NCI-H2029 (cell line): ENCODE results near the gene NUP43.
"Not testable (repeated sequence)": the region's sequence is repeated elsewhere in the genome, so short reads cannot be mapped to it uniquely, and the experiment has no call there.

Experiments used
- DNase-seq: peaks from one replicate; lab custom pipeline; 2025; lab: John Stamatoyannopoulos, UW

The NUP43 gene

DNA sequence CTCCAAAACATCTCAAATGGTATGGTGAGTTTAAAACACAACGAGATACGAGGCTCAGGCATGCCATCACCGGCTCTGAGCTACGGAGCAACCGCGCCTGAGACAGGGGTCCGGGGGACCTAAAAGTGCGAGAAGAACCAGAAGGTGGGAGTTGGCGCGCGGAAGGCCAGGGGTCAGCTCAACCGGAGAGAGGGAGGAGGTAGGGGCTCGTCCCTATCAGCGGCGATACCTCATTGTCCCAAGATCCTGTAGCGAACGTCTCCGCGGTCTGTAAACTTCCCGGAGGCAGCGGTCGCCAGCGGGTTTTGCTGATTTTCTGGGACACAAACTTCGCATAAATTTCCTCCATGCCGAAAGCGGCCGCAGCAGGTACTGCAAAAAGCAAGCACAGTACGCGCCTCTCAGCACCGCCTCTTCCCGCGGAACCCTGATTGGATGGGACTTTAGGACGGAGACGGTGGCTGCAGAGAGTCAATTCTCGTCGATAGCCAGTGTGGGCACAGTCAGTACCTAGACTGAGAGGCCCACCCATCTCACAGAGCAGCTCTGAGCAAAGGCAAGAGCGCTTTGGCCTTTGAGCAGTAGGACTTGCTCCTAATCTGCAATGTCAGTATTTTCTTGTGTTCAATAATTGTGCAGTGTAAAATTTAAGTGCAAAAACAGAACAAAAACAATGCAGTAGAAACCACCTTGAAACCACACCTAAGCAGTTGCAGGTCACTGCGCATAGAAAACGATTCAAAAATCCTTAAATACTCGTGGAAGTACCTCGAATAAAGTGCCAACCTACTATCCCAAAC lies at the start of gene NUP43:
Gene NUP43 (minus strand): TSS at position 383 of the 800 bp plus-strand sequence. CDS start 34 bp downstream, at position 349.
- DNase-seq = peak; percentile 72

GRCh38 chr6:149783551-149783950 lies 37.2 kb upstream of the NUP43 start:
- no peak for DNase-seq

GRCh38 chr6:149782337-149782736 lies 36.0 kb upstream of the NUP43 start:
- peak; percentile 10 for DNase-seq

DNA sequence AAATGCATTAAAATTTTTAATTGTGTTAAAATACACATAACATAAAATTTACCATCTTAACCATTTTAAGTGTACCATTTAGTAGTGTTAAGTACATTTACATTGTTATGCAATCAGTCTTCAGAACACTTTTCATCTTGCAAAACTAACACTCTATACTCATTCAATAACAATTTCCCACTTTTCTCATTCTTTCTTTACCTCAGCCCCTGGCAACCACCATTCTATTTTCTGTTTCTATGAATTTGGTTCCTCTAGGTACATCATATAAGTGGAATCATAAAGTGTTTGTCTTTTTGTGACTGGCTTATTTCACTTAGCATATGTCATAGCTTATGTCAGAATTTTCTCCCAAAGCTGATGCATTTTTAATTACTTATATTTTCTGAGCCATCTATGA lies 35.4 kb upstream of the NUP43 start:
- no peak for DNase-seq

- no peak for DNase-seq
Measured at GRCh38 chr6:149779644-149779963, 33.3 kb upstream of the NUP43 start.

DNA sequence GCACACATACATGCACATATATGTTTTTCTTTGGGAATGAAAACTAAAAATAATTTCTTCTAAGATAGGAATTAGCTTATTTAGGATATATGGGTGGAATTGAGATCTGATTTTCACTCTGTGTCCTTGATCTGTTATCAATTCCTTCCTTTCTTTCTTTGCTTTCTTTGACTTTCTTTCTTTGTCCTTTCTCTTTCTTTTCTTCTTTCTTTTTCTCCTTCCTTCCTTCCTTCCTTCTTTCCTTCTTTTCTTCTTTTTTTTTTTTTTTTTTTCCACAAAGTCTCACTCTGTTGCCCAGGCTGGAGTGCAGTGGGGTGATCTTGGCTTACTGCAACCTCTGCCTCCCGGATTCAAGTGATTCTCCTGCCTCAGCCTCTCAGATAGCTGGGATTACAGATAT lies 31.3 kb upstream of the NUP43 start:
- DNase-seq = no peak

- no peak for DNase-seq
Measured at GRCh38 chr6:149771925-149772324, 25.6 kb upstream of the NUP43 start.

- DNase-seq = no peak
Measured at GRCh38 chr6:149771185-149771584, 24.9 kb upstream of the NUP43 start.

DNA sequence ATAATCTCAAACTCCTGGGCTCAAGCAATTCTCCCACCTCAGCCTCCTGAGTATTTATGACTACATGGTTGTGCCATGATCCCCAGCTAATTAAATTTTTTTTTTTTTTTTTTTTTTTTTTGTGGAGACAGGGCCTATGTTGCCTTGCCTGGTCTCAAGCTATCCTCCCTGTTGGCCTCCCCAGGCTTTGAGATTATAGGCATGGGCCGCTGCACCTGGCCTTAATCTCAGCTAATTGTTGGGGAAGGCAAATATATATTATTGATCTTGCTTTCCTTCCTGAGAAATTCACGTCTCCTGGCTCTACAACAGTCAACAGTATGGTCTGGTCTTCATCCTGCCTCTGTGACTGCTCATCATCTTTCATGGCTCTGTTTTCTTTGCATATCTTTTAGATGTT lies 23.3 kb upstream of the NUP43 start:
- DNase-seq = no peak

GRCh38 chr6:149766156-149766769 lies 19.9 kb upstream of the NUP43 start:
- no peak for DNase-seq

DNA sequence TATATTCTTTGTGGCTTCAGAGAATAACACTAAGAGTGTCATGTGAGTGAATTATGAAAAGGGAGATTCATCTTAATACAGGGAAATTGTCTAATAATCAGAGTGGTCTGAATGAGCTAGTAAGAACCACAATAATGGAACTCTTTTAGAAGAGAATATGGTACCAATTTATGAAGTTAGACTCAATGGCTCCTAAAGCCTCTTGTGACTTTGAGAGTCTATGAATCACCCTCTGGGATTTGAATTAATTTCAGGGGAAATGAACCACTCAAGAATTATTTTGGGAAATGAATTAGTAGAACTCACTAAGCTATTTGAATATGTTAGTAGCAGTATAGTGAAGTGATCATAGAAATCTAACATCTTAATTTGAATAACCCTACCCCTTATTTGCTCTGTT lies 17.5 kb upstream of the NUP43 start:
- no peak for DNase-seq

DNA sequence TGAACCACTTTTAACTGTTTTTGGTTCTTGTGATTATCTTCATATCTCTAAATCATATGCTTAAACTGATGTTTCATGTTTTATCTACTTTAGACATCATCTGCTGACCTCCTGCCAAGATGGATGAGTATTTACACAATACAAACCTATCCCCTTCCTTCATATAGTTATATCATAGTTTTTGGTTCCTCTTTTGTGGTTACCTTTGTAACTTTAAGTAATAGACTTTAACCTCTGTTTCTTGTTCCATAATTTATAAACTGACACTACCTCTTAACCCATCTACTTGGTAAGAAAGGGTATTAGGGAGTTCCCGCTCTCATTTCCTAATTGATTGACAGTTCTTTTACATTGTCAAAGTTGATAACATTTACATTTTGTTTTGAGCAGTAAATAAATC lies 15.1 kb upstream of the NUP43 start:
- DNase-seq = no peak

DNA sequence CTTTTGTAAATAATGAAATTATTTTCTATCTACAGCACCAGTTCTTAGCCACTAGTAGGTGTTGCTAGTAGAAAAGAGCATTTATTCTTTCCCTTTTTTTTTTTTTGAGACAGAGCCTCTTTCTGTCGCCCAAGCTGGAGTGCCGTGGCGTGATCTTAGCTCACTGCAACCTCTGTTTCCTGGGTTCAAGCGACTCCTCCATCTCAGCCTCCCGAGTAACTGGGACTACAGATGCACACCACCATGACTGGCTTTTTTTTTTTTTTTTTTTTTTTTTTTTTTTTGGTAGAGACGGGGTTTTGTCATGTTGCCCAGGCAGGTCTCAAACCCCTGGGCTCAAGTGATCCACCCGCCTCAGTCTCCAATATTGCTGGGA lies 9.9 kb upstream of the NUP43 start:
- no peak for DNase-seq

DNA sequence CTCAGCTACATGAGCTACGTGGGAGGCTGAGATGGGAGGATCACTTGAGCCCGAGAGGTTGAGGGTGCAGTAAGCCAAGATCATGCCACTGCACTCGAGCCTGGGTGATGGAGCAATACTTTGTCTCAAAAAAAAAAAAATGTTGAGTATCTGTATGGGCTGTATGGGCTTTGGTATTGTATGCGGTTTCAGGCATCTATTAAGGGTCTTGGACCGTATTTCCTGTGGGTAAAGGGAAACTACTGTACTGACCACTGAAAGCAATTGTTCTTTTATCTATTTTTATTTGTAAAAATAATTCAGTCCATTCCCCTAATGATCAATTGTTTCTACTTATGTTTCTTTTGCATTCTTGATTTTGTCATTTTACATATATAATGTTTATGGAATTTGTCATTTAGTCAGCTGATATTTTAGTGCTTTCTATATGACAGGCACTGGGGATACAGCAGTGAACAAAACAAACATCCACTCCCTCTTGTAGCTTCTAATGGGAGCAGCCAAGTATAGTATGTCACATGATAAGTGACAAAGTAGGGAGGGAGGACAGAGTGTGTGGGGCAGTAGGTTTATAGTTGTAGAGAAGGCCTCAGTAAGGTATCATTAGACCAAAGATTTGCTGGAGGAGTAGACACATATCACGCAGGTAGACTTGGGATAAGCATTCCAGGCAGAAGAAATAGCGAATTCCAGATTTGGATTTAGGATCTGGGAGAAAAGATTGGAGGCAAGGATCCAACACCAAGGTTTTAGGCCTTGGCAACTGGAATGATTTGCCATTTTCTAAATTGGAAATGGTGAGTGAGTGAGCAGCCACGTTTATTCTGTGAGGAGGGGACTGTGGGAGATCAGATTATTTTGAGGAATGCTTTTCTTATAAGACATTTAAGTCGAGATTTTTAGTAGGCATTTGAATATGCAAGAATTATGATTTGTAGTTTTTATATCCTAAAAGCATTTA lies 9.3 kb upstream of the NUP43 start:
- no peak for DNase-seq

- DNase-seq = no peak
Measured at GRCh38 chr6:149754548-149754947, 8.2 kb upstream of the NUP43 start.

GRCh38 chr6:149753374-149753637 lies 7.0 kb upstream of the NUP43 start:
- DNase-seq = not testable (repeated sequence)

DNA sequence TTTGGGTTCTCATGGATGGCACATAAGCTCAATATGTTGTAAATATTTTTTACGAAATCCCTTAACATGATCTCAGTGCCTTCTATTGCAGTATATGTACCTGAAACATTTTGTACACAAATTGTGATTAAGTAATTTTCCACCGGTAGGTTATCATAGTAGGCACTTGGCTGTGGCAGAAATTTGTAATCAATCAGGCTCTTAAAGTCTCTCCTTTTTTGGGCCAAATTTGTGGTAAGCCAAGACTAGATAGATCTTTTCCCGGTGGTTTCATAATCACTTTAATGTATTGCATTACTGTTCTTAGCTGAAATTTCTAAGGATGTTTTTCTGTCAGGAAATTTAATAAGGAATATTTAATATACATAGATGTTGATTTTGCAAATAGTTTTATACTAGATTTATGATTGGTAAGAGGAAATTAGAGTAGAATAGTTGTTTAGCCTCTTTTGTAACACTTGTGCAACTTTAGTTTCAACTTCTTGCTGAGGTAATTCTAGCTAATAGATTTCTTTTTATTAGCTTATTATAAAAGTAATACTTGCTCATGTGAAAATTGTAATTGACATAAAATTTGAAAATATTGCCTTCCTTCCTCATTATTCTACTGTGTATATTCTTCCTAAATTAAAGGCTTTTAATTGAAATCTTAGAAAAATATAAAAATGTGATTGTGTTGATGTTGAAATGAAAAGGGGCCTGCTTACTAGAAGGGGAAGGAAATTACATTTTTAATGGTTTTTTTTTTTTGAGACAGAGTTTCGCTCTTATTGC lies 6.5 kb upstream of the NUP43 start:
- DNase-seq = no peak

DNA sequence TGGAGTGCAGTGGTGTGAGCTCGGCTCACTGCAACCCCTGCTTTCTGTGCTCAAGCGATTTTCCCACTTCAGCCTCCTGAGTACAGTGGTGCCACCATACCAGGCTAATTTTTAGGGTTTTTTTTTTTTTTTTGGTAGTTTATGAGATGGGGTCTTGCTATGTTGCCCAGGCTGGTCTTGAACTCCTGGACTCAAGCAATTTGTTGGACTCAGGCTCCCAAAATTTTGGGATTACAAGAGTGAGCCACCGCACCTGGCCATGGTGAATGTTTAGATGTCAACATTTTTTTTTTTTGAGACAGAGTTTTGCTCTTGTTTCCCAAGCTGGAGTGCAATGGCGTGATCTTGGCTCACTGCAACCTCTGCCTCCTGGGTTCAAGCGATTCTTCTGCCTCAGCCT lies 5.6 kb upstream of the NUP43 start:
- not testable (repeated sequence) for DNase-seq

GRCh38 chr6:149751239-149751638 lies 4.9 kb upstream of the NUP43 start:
- DNase-seq = no peak

DNA sequence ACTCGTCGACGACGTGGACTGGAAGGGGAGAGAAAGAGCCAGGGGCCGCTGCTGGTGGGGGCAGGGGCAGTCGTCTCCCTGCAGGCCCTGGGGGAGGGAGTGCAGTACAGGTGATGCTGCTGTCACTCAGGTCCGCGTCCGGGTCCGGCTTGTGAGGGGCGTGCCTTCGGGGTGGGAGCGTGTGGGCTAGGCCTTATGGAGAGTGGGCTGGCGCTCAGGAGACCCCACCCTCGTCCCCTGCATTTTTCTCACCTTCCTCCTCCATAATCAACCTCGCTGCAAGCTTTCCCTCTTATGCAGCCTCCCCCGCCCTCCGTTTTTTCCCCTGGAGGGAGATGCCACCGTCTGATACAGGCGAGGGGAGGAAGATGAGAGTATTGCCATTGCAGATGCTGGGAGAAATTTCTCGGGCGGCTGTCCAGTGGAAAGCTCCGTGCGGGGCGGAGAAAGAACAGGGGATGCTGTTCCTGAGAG lies 3.8 kb upstream of the NUP43 start:
- no peak for DNase-seq

DNA sequence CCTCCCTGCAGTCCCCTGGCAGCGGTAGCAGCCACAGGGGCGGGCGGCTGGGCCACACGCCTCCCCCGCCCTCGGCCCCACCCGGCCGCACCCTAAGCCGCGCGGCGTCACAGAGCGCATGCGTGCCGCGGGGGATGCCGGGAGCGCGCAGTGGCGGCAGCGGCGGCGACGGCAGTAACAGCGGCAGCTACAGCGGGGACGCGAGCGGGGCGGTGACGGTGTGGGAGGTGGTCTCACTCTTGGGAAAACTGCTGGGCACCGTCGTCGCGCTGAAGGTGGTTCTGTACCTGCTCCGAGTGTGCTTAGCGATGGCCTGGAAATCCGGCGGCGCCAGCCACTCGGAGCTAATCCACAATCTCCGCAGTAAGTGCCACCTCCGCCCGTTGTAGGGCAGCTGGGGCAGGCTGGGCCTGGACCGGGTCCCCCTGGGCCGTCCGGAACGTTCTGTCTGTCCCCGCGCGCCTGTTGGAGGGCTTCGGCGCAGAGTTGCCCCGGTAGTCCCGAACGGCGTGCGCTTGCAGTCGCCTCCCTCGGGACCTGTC lies 3.3 kb upstream of the NUP43 start, which contains the start of gene PCMT1:
Gene PCMT1 (plus strand): TSS at position 148 of the 542 bp plus-strand sequence. CDS start 161 bp downstream, at position 309.
- peak; percentile 74 for DNase-seq
